ENCODE measurements around the gene TOR3A. TPM values are rescaled to one million over a fixed set of nuclear protein-coding genes. Genes with fewer than 3 reads are reported as not detected.

The TOR3A gene
- total and polyA plus RNA-seq, 2 experiments from 2014 or later, result 26.5 to 29.5 TPM

- H3K27ac ChIP-seq, result no peak overlapping the region
- no peak for DNase-seq (ENCODE audit: low read depth in 1 of 2, low spot score in 1 of 2)
Observed at GRCh38 chr1:179089827-179090482, 8.1 kb downstream of the TOR3A start.

GRCh38 chr1:179090522-179090921, 8.7 kb downstream of the TOR3A start:
- Histone ChIP-seq H3K9me3 (ENCODE audit: low read depth) (no peaks in the 10 kb centered on the region), H3K4me3 (no peak overlapping the region), H3K27me3 (no peaks in the 10 kb centered on the region), H3K36me3 (peaks cover 6% of the 10 kb centered on the region), H3K4me1 (ENCODE audit: low read depth) (no peaks in the 10 kb centered on the region), H3K27ac (no peak overlapping the region)
- no peak for DNase-seq (ENCODE audit: low read depth in 1 of 2, low spot score in 1 of 2)
- no peak for TF ChIP-seq CTCF (IDR thresholded peaks at IDR 0.05; ENCODE audit: low read depth, low read length)

More at GRCh38 chr1:179089827-179090482, 8.1 kb downstream of the TOR3A start:
- no peaks in the 10 kb centered on the region for H3K4me1 ChIP-seq (ENCODE audit: low read depth)
- H3K9me3 ChIP-seq (ENCODE audit: low read depth), result no peaks in the 10 kb centered on the region
- no peak for TF ChIP-seq CTCF (IDR thresholded peaks at IDR 0.05; ENCODE audit: low read depth, low read length)
- H3K4me3 ChIP-seq, result no peak overlapping the region
- H3K27me3 ChIP-seq, result no peaks in the 10 kb centered on the region
- H3K36me3 ChIP-seq, result peaks cover 6% of the 10 kb centered on the region

GRCh38 chr1:179090923-179091322, 9.1 kb downstream of the TOR3A start:
- Histone ChIP-seq H3K36me3 (peaks cover 6% of the 10 kb centered on the region), H3K4me3 (no peak overlapping the region), H3K27me3 (no peaks in the 10 kb centered on the region), H3K27ac (no peak overlapping the region), H3K9me3 (ENCODE audit: low read depth) (no peaks in the 10 kb centered on the region), H3K4me1 (ENCODE audit: low read depth) (no peaks in the 10 kb centered on the region)
- TF ChIP-seq CTCF (IDR thresholded peaks at IDR 0.05; ENCODE audit: low read depth, low read length), result no peak
- no peak for DNase-seq (ENCODE audit: low read depth in 1 of 2, low spot score in 1 of 2)

GRCh38 chr1:179091691-179092165, 9.9 kb downstream of the TOR3A start:
- peak in 1 of 2 donors; percentile 90 for DNase-seq (ENCODE audit: low read depth in 1 of 2, low spot score in 1 of 2)
- no peak for TF ChIP-seq CTCF (IDR thresholded peaks at IDR 0.05; ENCODE audit: low read depth, low read length)
- Histone ChIP-seq H3K9me3 (ENCODE audit: low read depth) (no peaks in the 10 kb centered on the region), H3K36me3 (peaks cover 6% of the 10 kb centered on the region), H3K4me3 (no peak overlapping the region), H3K4me1 (ENCODE audit: low read depth) (no peaks in the 10 kb centered on the region), H3K27ac (no peak overlapping the region), H3K27me3 (no peaks in the 10 kb centered on the region)

GRCh38 chr1:179092896-179093461, 11.1 kb downstream of the TOR3A start:
- no peak for TF ChIP-seq CTCF (IDR thresholded peaks at IDR 0.05; ENCODE audit: low read depth, low read length)
- no peaks in the 10 kb centered on the region for H3K27me3 ChIP-seq
- no peak for DNase-seq (ENCODE audit: low read depth in 1 of 2, low spot score in 1 of 2)
- H3K9me3 ChIP-seq (ENCODE audit: low read depth), result no peaks in the 10 kb centered on the region
- peaks cover 6% of the 10 kb centered on the region for H3K36me3 ChIP-seq
- no peak overlapping the region for H3K4me3 ChIP-seq
- H3K4me1 ChIP-seq (ENCODE audit: low read depth), result no peaks in the 10 kb centered on the region
- no peak overlapping the region for H3K27ac ChIP-seq
